Natural killer cell (primary cell): ENCODE measurements around the gene MYO1E. TPM values are rescaled to one million over a fixed set of nuclear protein-coding genes. Genes with fewer than 3 reads are reported as not detected.

Source experiments
- ATAC-seq, 3 donors: fragments of 150-1000 bp in 2 of 3; fragments of 200-7000 bp in 1 of 3; cut with Tn5 transposase; 1 replicate in 1 of 3; 2 replicates in 2 of 3; pipeline ENCODE4 v1.10.0; 2021; ENCODE audit warnings: mild to moderate bottlenecking in 2 of 3, moderate library complexity in 2 of 3
- DNase-seq, 2 donors: peaks; one replicate each; pipeline versions ENCODE4 v3.0.0 to v3.0.0-alpha.2; 2013 to 2021; ENCODE audit warnings: mixed read lengths in 1 of 2
- H3K27ac ChIP-seq: one replicate; pipeline ENCODE4 v1.5.1; 2013; ENCODE audit warnings: mild to moderate bottlenecking, low read length
- H3K27me3 ChIP-seq: one replicate; pipeline ENCODE4 v1.6.1; 2013; ENCODE audit warnings: low read length; ENCODE audit not compliant: control insufficient read depth, insufficient read depth
- H3K36me3 ChIP-seq: one replicate; pipeline ENCODE4 v1.6.1; 2013; ENCODE audit warnings: low read length; ENCODE audit not compliant: control insufficient read depth, insufficient read depth
- H3K4me1 ChIP-seq: one replicate; pipeline ENCODE4 v1.6.1; 2013; ENCODE audit warnings: low read length; ENCODE audit not compliant: control insufficient read depth, insufficient read depth
- H3K4me3 ChIP-seq: one replicate; pipeline ENCODE4 v1.5.1; 2013; ENCODE audit warnings: low read length
- H3K9me3 ChIP-seq: one replicate; pipeline ENCODE4 v1.6.1; 2013; ENCODE audit warnings: low read length; ENCODE audit not compliant: control insufficient read depth, insufficient read depth
- H3K27ac Mint-ChIP-seq, 2 donors: one replicate each; pipeline ENCODE4 v1.8.0; 2022; ENCODE audit warnings: mild to moderate bottlenecking in 2 of 2, mixed read lengths in 2 of 2, moderate library complexity in 1 of 2
- H3K27me3 Mint-ChIP-seq, 2 donors: one replicate each; pipeline ENCODE4 v1.8.0; 2022; ENCODE audit warnings: low read depth in 2 of 2, mixed read lengths in 2 of 2
- H3K36me3 Mint-ChIP-seq: one replicate; pipeline ENCODE4 v1.8.0; 2022; ENCODE audit warnings: mixed read lengths
- H3K4me1 Mint-ChIP-seq, 2 donors: one replicate each; pipeline ENCODE4 v1.8.0; 2022; ENCODE audit warnings: mixed read lengths in 2 of 2
- H3K4me3 Mint-ChIP-seq: one replicate; pipeline ENCODE4 v1.8.0; 2022; ENCODE audit warnings: mild to moderate bottlenecking, moderate library complexity, mixed read lengths
- H3K9me3 Mint-ChIP-seq, 2 donors: one replicate each; pipeline ENCODE4 v1.8.0; 2022; ENCODE audit warnings: mixed read lengths in 2 of 2
- WGBS: methylation state at CpG from one replicate; pipeline ENCODE4 v1.1.7; 2013; ENCODE audit warnings: missing lambda C conversion rate; ENCODE audit not compliant: insufficient coverage; 5-methylcytosine and 5-hydroxymethylcytosine counted together
- intact Hi-C: fragments of 100-400 bp; cut with micrococcal nuclease; formaldehyde crosslinking; loops from one replicate; pipeline ENCODE4 v1.14.2; 2022
- total RNA-seq, 4 donors: library from RNA; stranded (reverse); fragments of 120-200 nt in 1 of 4; gene quantifications; one replicate each; pipeline versions ENCODE4 v1.2.3 to v1.2.4, GENCODE V29; 2013 to 2022
- TF ChIP-seq, protein P1 (sequence below): fragments of 200-600 bp; IDR thresholded peaks from one replicate; pipeline ENCODE4 v1.8.0; 2022; ENCODE audit warnings: antibody characterized with exemption

MYO1E gene
- total RNA-seq, 3 donors from 2014 or later (not counting 1 experiment from before 2014, with no cell fraction given), result 16.1 to 39.4 (median 22.7) TPM

DNA sequence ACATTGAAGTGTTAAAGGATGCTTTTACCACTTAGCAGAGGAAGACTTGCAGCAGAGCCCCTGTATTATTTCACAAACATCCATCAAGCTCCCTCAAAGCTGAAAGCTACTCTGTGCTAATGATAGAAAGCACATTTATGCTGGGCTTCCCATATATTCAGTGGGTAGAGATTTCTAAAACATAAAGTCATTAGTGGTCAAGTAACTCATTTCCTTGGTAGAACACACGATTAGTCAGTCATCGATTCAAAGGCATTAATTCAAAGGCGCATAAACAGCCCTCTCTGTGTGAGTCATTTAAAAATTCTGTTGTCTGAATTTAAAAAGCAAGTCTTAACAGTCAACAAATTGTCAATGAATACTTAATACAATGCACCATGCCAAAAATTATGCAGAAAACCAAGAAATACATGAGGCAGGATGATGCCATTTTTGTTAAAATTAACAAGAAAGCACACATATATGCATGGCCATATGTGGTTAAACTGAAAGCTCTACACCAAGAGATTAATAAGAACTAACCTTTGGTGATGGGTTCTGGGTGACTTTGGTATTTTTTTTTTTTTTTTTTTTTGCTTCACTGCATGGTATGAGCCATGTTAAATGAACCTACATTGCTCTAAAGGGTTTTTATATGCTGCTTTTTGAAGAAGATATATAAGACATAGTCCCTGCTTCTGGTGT, 104.4 kb downstream of the MYO1E start:
- Histone ChIP-seq H3K36me3 (no peaks in the 10 kb centered on the region), H3K4me1 (no peaks in the 10 kb centered on the region), H3K9me3 (no peaks in the 10 kb centered on the region), H3K27ac (no peak overlapping the region), H3K4me3 (no peak overlapping the region), H3K27me3 (no peaks in the 10 kb centered on the region)
- WGBS, result 64% methylated on average over 3 of the region's 3 CpGs
- Mint-ChIP-seq H3K4me1 (peaks cover 6 to 7% of the 10 kb centered on the region in 2 donors), H3K27ac (no peak overlapping the region), H3K9me3 (no peaks in the 10 kb centered on the region), H3K27me3 (peaks cover 0 to 3% of the 10 kb centered on the region in 2 donors), H3K4me3 (no peak overlapping the region), H3K36me3 (no peaks in the 10 kb centered on the region)
- DNase-seq (no peak), ATAC-seq (no peak)
- TF ChIP-seq, protein P1, sequence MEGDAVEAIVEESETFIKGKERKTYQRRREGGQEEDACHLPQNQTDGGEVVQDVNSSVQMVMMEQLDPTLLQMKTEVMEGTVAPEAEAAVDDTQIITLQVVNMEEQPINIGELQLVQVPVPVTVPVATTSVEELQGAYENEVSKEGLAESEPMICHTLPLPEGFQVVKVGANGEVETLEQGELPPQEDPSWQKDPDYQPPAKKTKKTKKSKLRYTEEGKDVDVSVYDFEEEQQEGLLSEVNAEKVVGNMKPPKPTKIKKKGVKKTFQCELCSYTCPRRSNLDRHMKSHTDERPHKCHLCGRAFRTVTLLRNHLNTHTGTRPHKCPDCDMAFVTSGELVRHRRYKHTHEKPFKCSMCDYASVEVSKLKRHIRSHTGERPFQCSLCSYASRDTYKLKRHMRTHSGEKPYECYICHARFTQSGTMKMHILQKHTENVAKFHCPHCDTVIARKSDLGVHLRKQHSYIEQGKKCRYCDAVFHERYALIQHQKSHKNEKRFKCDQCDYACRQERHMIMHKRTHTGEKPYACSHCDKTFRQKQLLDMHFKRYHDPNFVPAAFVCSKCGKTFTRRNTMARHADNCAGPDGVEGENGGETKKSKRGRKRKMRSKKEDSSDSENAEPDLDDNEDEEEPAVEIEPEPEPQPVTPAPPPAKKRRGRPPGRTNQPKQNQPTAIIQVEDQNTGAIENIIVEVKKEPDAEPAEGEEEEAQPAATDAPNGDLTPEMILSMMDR, result no peak
- intact Hi-C loops, result no loop called here

DNA sequence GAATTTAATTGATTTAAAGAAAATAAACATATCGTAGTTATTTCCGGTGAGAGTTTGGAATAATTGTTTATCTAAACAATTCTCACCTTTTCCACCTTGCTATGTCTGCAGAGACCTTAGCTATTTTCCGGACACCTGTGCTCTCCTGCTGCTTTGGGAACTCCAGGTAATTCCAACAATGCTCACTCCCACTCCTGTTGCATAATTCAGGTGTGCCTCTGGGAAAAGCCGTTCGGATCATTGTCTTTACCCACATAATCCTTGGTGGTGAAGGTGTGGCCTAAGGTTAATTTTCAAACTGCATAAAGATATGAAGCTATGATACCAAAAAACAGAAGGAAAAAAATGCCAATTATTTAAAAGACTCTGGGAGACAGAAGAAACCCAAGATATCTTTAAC, 106.6 kb downstream of the MYO1E start:
- H3K9me3 ChIP-seq, result no peaks in the 10 kb centered on the region
- TF ChIP-seq, protein P1, result no peak
- ATAC-seq (no peak), DNase-seq (no peak)
- no peak overlapping the region for H3K4me3 ChIP-seq
- Mint-ChIP-seq H3K4me1 (no peaks in the 10 kb centered on the region), H3K36me3 (no peaks in the 10 kb centered on the region), H3K4me3 (no peak overlapping the region), H3K27ac (no peak overlapping the region), H3K9me3 (no peaks in the 10 kb centered on the region), H3K27me3 (peaks cover 0 to 3% of the 10 kb centered on the region in 2 donors)
- WGBS, result 98% methylated on average over 2 of the region's 5 CpGs
- no peaks in the 10 kb centered on the region for H3K27me3 ChIP-seq
- no peak overlapping the region for H3K27ac ChIP-seq
- intact Hi-C loops, result no loop called here
- no peaks in the 10 kb centered on the region for H3K4me1 ChIP-seq
- no peaks in the 10 kb centered on the region for H3K36me3 ChIP-seq

DNA sequence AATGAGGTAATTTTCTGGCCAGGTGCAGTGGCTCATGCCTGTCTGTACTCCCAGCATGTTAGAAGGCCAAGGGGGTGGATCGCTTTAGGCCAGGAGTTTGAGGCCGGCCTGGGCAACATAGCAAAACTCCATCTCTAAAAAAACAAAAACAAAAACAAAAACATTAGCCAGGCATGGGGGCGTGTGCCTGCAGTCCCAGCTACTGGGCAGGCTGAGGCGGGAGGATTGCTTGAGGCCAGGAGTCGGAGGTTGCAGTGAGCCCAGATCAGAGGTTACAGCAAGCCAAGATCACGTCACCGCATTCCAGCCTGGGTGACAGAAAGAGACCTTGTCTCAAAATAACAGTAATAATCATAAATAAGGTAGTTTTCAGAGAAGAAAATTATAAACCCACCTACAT, 110.4 kb downstream of the MYO1E start:
- peaks cover 0 to 3% of the 10 kb centered on the region in 2 donors for H3K27me3 Mint-ChIP-seq
- H3K27me3 ChIP-seq, result no peaks in the 10 kb centered on the region
- intact Hi-C loops, result no loop called here
- H3K4me1 ChIP-seq, result no peaks in the 10 kb centered on the region
- H3K36me3 ChIP-seq, result no peaks in the 10 kb centered on the region
- no peak overlapping the region for H3K27ac Mint-ChIP-seq
- no peak overlapping the region for H3K27ac ChIP-seq
- H3K9me3 ChIP-seq, result no peaks in the 10 kb centered on the region
- DNase-seq, result no peak
- no peaks in the 10 kb centered on the region for H3K36me3 Mint-ChIP-seq
- no peaks in the 10 kb centered on the region for H3K9me3 Mint-ChIP-seq
- no peak overlapping the region for H3K4me3 Mint-ChIP-seq
- H3K4me3 ChIP-seq, result no peak overlapping the region
- no peak for ATAC-seq
- WGBS, result 95% methylated on average over 5 of the region's 7 CpGs
- peaks cover 0 to 2% of the 10 kb centered on the region in 2 donors for H3K4me1 Mint-ChIP-seq
- TF ChIP-seq, protein P1, result no peak

DNA sequence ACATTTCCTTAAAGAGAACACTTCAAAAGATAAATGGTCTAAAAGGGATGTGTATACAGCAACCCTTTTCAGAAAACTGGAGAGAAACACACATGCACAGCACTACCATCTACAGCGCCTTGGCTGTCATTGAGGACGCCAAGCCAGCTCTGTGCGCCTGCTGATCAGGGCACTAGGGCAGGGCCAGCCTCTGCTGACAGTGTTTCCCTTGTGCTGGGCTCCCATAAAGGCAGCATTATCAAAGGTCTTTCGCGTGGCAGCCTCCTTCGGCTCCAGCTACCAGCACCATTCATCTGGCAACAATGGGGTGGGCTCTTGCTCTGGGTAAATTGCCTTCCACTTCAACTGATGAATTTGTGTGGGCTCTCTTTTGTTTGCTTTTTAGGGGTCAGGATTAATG, 112.6 kb downstream of the MYO1E start:
- Histone ChIP-seq H3K4me1 (no peaks in the 10 kb centered on the region), H3K27ac (no peak overlapping the region), H3K36me3 (no peaks in the 10 kb centered on the region), H3K4me3 (no peak overlapping the region), H3K27me3 (no peaks in the 10 kb centered on the region), H3K9me3 (no peaks in the 10 kb centered on the region)
- Mint-ChIP-seq H3K4me3 (no peak overlapping the region), H3K36me3 (no peaks in the 10 kb centered on the region), H3K27ac (no peak overlapping the region), H3K4me1 (peaks cover 19 to 21% of the 10 kb centered on the region in 2 donors), H3K9me3 (no peaks in the 10 kb centered on the region), H3K27me3 (peaks cover 0 to 3% of the 10 kb centered on the region in 2 donors)
- no peak for DNase-seq
- 96% methylated on average over 6 of the region's 6 CpGs for WGBS
- no peak for ATAC-seq
- intact Hi-C loops, result no loop called here
- TF ChIP-seq, protein P1, result no peak
